Hepatocyte (in vitro differentiated cells): ENCODE results near the gene DNAH3. TPM values are rescaled to one million over a fixed set of nuclear protein-coding genes. Genes with fewer than 3 reads are reported as not detected.
A peak's percentile ranks its signal among the peaks of the same experiment; 100 is the strongest.

ENCODE experiments used
- DNase-seq: peaks from one replicate; pipeline ENCODE4 v3.0.0-alpha.2; 2016; ENCODE audit warnings: low spot score
- H2AFZ ChIP-seq: fragments of 200-600 bp; sonication (generic); 2 replicates; pipeline ENCODE4 v1.6.0; 2016; ENCODE audit warnings: antibody characterized with exemption, mild to moderate bottlenecking
- H3K27ac ChIP-seq: fragments of 200-600 bp; sonication (generic); 2 replicates; pipeline ENCODE4 v1.5.1; 2016; ENCODE audit warnings: mild to moderate bottlenecking
- H3K27me3 ChIP-seq: fragments of 200-600 bp; sonication (generic); 2 replicates; pipeline ENCODE4 v1.6.1; 2016
- H3K36me3 ChIP-seq: fragments of 200-600 bp; sonication (generic); replicated peaks from 2 replicates; pipeline ENCODE4 v1.5.1; 2016; ENCODE audit warnings: low read depth; ENCODE audit not compliant: insufficient read depth
- H3K4me1 ChIP-seq: fragments of 200-600 bp; sonication (generic); 2 replicates; pipeline ENCODE4 v1.5.1; 2016; ENCODE audit warnings: mild to moderate bottlenecking, moderate library complexity; ENCODE audit not compliant: insufficient read depth
- H3K4me2 ChIP-seq: fragments of 200-600 bp; sonication (generic); 2 replicates; pipeline ENCODE4 v1.6.0; 2016
- H3K4me3 ChIP-seq: fragments of 200-600 bp; sonication (generic); 2 replicates; pipeline ENCODE4 v1.5.1; 2016; ENCODE audit warnings: mild to moderate bottlenecking
- H3K79me2 ChIP-seq: fragments of 200-600 bp; sonication (generic); 2 replicates; pipeline ENCODE4 v1.6.0; 2017; ENCODE audit warnings: mild to moderate bottlenecking
- H3K9me2 ChIP-seq: fragments of 200-600 bp; sonication (generic); replicated peaks from 2 replicates; pipeline ENCODE4 v1.6.0; 2017; ENCODE audit warnings: mild to moderate bottlenecking; ENCODE audit not compliant: insufficient read depth
- H3K9me3 ChIP-seq: fragments of 200-600 bp; sonication (generic); 2 replicates; pipeline ENCODE4 v1.5.1; 2016; ENCODE audit warnings: low read depth, mild to moderate bottlenecking
- H4K20me1 ChIP-seq: fragments of 200-600 bp; sonication (generic); 2 replicates; pipeline ENCODE4 v1.6.0; 2016; ENCODE audit warnings: mild to moderate bottlenecking; ENCODE audit not compliant: insufficient read depth, poor library complexity, severe bottlenecking
- CTCF ChIP-seq: fragments of 200-600 bp; sonication (generic); IDR thresholded peaks from 2 replicates; pipeline ENCODE4 v1.5.1; 2016; ENCODE audit warnings: antibody characterized with exemption, mild to moderate bottlenecking; ENCODE audit not compliant: poor library complexity
- EZH2 ChIP-seq: fragments of 200-600 bp; sonication (generic); IDR thresholded peaks from 2 replicates; pipeline ENCODE4 v1.6.1; 2016; ENCODE audit warnings: antibody characterized with exemption, mild to moderate bottlenecking, borderline replicate concordance
- EZH2phosphoT487 ChIP-seq: fragments of 200-600 bp; sonication (generic); IDR thresholded peaks from one replicate; pipeline ENCODE4 v1.6.1; 2018; ENCODE audit warnings: antibody characterized with exemption, mild to moderate bottlenecking, low read depth, moderate library complexity; ENCODE audit not compliant: unreplicated experiment, severe bottlenecking
- WGBS: methylation state at CpG from one replicate; pipeline ENCODE4 v1.1.6; 2016; ENCODE audit warnings: low lambda C conversion rate; ENCODE audit errors: missing lambda C conversion rate; 5-methylcytosine and 5-hydroxymethylcytosine counted together
- polyA plus RNA-seq: library from polyadenylated mRNA; unstranded; fragments of >200 nt; fragmentation: Nextera tagmentation; extraction: Ambion mirVana; gene quantifications from 2 replicates; pipeline ENCODE4 v1.2.1, GENCODE V29; 2016
- total RNA-seq: library from RNA; depleted of rRNA; stranded (reverse); fragments of >200 nt; gene quantifications from 2 replicates; pipeline ENCODE4 v1.2.3, GENCODE V29; 2014

DNAH3 gene
- total and polyA plus RNA-seq, 2 experiments from 2014 or later, result 0.33 to 0.37 TPM

- peaks cover 14% of the 10 kb centered on the region for H4K20me1 ChIP-seq
- peaks cover 70% of the 10 kb centered on the region for H3K4me1 ChIP-seq
- TF ChIP-seq EZH2phosphoT487, result no peak
- no peak for TF ChIP-seq EZH2
- no peak for TF ChIP-seq CTCF
- H3K9me3 ChIP-seq, result no peaks in the 10 kb centered on the region
- H3K27me3 ChIP-seq, result no peaks in the 10 kb centered on the region
- no peak overlapping the region for H3K4me3 ChIP-seq
- 64% methylated on average over 5 of the region's 5 CpGs for WGBS
- peak; percentile 41 for DNase-seq
- H3K27ac ChIP-seq, result peak overlapping the region; percentile 65
- H2AFZ ChIP-seq, result no peak overlapping the region
- no peaks in the 10 kb centered on the region for H3K36me3 ChIP-seq
- H3K4me2 ChIP-seq, result peak overlapping the region; percentile 6
- peaks cover 84% of the 10 kb centered on the region for H3K79me2 ChIP-seq
- H3K9me2 ChIP-seq, result no peaks in the 10 kb centered on the region
Measured at GRCh38 chr16:20883554-20884239, 266.9 kb downstream of the DNAH3 start.

Other genes starting within 250 kb of the DNAH3 start
- 32.4 and 37.4 TPM in 2 replicates for gene LDAF1, start 7.8 kb upstream of the DNAH3 start, total RNA-seq
- 10.2 and 16.0 TPM in 2 replicates for gene LDAF1, start 7.8 kb upstream of the DNAH3 start, polyA plus RNA-seq
- gene ZP2, start 60.7 kb upstream of the DNAH3 start, total RNA-seq, result 0.20 TPM in 1 of 2 replicates, not detected in the other
- not detected in 2 replicates for gene ZP2, start 60.7 kb upstream of the DNAH3 start, polyA plus RNA-seq
- gene ANKS4B, start 82.9 kb upstream of the DNAH3 start, total RNA-seq, result 17.9 and 20.9 TPM in 2 replicates
- gene ANKS4B, start 82.9 kb upstream of the DNAH3 start, polyA plus RNA-seq, result 6.9 and 7.9 TPM in 2 replicates
- 4.9 and 5.7 TPM in 2 replicates for gene CRYM, start 127.4 kb upstream of the DNAH3 start, total RNA-seq
- 6.1 and 6.3 TPM in 2 replicates for gene CRYM, start 127.4 kb upstream of the DNAH3 start, polyA plus RNA-seq